ENCODE data around the gene HSD17B3. TPM values are rescaled to one million over a fixed set of nuclear protein-coding genes. Genes with fewer than 3 reads are reported as not detected.
"Not testable (repeated sequence)": the region's sequence is repeated elsewhere in the genome, so short reads cannot be mapped to it uniquely, and the experiment has no call there.

Gene HSD17B3
- total RNA-seq, 1 experiment from 2014 or later: not detected

GRCh38 chr9:96216583-96216982, 85.4 kb downstream of the HSD17B3 start:
- DNase-seq (ENCODE audit: low read depth, low spot score): no peak
- in situ Hi-C loops (cut with HindIII; ENCODE audit: low pct_unique_long_range_greater_than_20kb, low sequenced_read_pairs): no loop called here

- no peak for DNase-seq (ENCODE audit: low read depth, low spot score)
- in situ Hi-C loops (cut with HindIII; ENCODE audit: low pct_unique_long_range_greater_than_20kb, low sequenced_read_pairs): no loop called here
These were observed 86.1 kb downstream of the HSD17B3 start for GRCh38 chr9:96215841-96216240.

- no peak for DNase-seq (ENCODE audit: low read depth, low spot score)
- in situ Hi-C loops (cut with HindIII; ENCODE audit: low pct_unique_long_range_greater_than_20kb, low sequenced_read_pairs): no loop called here
These were observed 87.3 kb downstream of the HSD17B3 start for GRCh38 chr9:96214635-96215034.

GRCh38 chr9:96209407-96210271, 92.3 kb downstream of the HSD17B3 start:
- in situ Hi-C loops (cut with HindIII; ENCODE audit: low pct_unique_long_range_greater_than_20kb, low sequenced_read_pairs): no loop called here
- DNase-seq (ENCODE audit: low read depth, low spot score): no peak

- DNase-seq (ENCODE audit: low read depth, low spot score): no peak
- in situ Hi-C loops (cut with HindIII; ENCODE audit: low pct_unique_long_range_greater_than_20kb, low sequenced_read_pairs): no loop called here
These were observed 95.7 kb downstream of the HSD17B3 start for GRCh38 chr9:96206156-96206751.

GRCh38 chr9:96204853-96205252, 97.1 kb downstream of the HSD17B3 start:
- in situ Hi-C loops (cut with HindIII; ENCODE audit: low pct_unique_long_range_greater_than_20kb, low sequenced_read_pairs): no loop called here
- no peak for DNase-seq (ENCODE audit: low read depth, low spot score)

- no peak for DNase-seq (ENCODE audit: low read depth, low spot score)
- in situ Hi-C loops (cut with HindIII; ENCODE audit: low pct_unique_long_range_greater_than_20kb, low sequenced_read_pairs): no loop called here
These were observed 98.0 kb downstream of the HSD17B3 start for GRCh38 chr9:96203867-96204501.

GRCh38 chr9:96202971-96203780, 98.8 kb downstream of the HSD17B3 start:
- DNase-seq (ENCODE audit: low read depth, low spot score): no peak
- in situ Hi-C loops (cut with HindIII; ENCODE audit: low pct_unique_long_range_greater_than_20kb, low sequenced_read_pairs): no loop called here

GRCh38 chr9:96201140-96201539, 100.8 kb downstream of the HSD17B3 start:
- no peak for DNase-seq (ENCODE audit: low read depth, low spot score)
- in situ Hi-C loops (cut with HindIII; ENCODE audit: low pct_unique_long_range_greater_than_20kb, low sequenced_read_pairs): no loop called here

- no peak for DNase-seq (ENCODE audit: low read depth, low spot score)
- in situ Hi-C loops (cut with HindIII; ENCODE audit: low pct_unique_long_range_greater_than_20kb, low sequenced_read_pairs): no loop called here
These were observed 103.0 kb downstream of the HSD17B3 start for GRCh38 chr9:96199006-96199405.

GRCh38 chr9:96195541-96195940, 106.4 kb downstream of the HSD17B3 start:
- in situ Hi-C loops (cut with HindIII; ENCODE audit: low pct_unique_long_range_greater_than_20kb, low sequenced_read_pairs): no loop called here
- no peak for DNase-seq (ENCODE audit: low read depth, low spot score)

GRCh38 chr9:96193236-96193755, 108.7 kb downstream of the HSD17B3 start:
- in situ Hi-C loops (cut with HindIII; ENCODE audit: low pct_unique_long_range_greater_than_20kb, low sequenced_read_pairs): no loop called here
- no peak for DNase-seq (ENCODE audit: low read depth, low spot score)

GRCh38 chr9:96192710-96193109, 109.3 kb downstream of the HSD17B3 start:
- DNase-seq (ENCODE audit: low read depth, low spot score): no peak
- in situ Hi-C loops (cut with HindIII; ENCODE audit: low pct_unique_long_range_greater_than_20kb, low sequenced_read_pairs): no loop called here

GRCh38 chr9:96189995-96190394, 112.0 kb downstream of the HSD17B3 start:
- in situ Hi-C loops (cut with HindIII; ENCODE audit: low pct_unique_long_range_greater_than_20kb, low sequenced_read_pairs): no loop called here
- DNase-seq (ENCODE audit: low read depth, low spot score): no peak

GRCh38 chr9:96189581-96189980, 112.4 kb downstream of the HSD17B3 start:
- DNase-seq (ENCODE audit: low read depth, low spot score); in situ Hi-C loops (cut with HindIII; ENCODE audit: low pct_unique_long_range_greater_than_20kb, low sequenced_read_pairs): not testable (repeated sequence)

- in situ Hi-C loops (cut with HindIII; ENCODE audit: low pct_unique_long_range_greater_than_20kb, low sequenced_read_pairs): no loop called here
- no peak for DNase-seq (ENCODE audit: low read depth, low spot score)
These were observed 113.4 kb downstream of the HSD17B3 start for GRCh38 chr9:96188571-96188970.

GRCh38 chr9:96187151-96187555, 114.8 kb downstream of the HSD17B3 start:
- in situ Hi-C loops (cut with HindIII; ENCODE audit: low pct_unique_long_range_greater_than_20kb, low sequenced_read_pairs): no loop called here
- no peak for DNase-seq (ENCODE audit: low read depth, low spot score)

GRCh38 chr9:96186591-96187011, 115.4 kb downstream of the HSD17B3 start:
- DNase-seq (ENCODE audit: low read depth, low spot score): no peak
- in situ Hi-C loops (cut with HindIII; ENCODE audit: low pct_unique_long_range_greater_than_20kb, low sequenced_read_pairs): no loop called here

Measured in SK-MEL-5 (cell line).